GF-D8 (cell line): ENCODE results near the gene STOX2.
"Not testable (repeated sequence)": the region's sequence is repeated elsewhere in the genome, so short reads cannot be mapped to it uniquely, and the experiment has no call there.

Experiments used
- DNase-seq: peaks from one replicate; lab custom pipeline; 2025; lab: John Stamatoyannopoulos, UW

Gene STOX2

GRCh38 chr4:184022679-184023383, 117.7 kb downstream of the STOX2 start:
- no peak for DNase-seq

- DNase-seq, result no peak
These were observed 119.5 kb downstream of the STOX2 start for GRCh38 chr4:184024637-184025036.

- no peak for DNase-seq
These were observed 123.7 kb downstream of the STOX2 start for GRCh38 chr4:184028561-184029374.

- DNase-seq, result no peak
These were observed 124.9 kb downstream of the STOX2 start for GRCh38 chr4:184030036-184030435.

- DNase-seq, result no peak
These were observed 125.7 kb downstream of the STOX2 start for GRCh38 chr4:184030764-184031163.

- DNase-seq, result no peak
These were observed 127.0 kb downstream of the STOX2 start for GRCh38 chr4:184032091-184032490.

GRCh38 chr4:184039963-184040383, 134.9 kb downstream of the STOX2 start:
- no peak for DNase-seq

- DNase-seq, result no peak
These were observed 136.0 kb downstream of the STOX2 start for GRCh38 chr4:184041156-184041555.

GRCh38 chr4:184046148-184046547, 141.0 kb downstream of the STOX2 start:
- DNase-seq, result no peak

GRCh38 chr4:184051262-184051661, 146.2 kb downstream of the STOX2 start:
- not testable (repeated sequence) for DNase-seq

GRCh38 chr4:184052616-184053015, 147.5 kb downstream of the STOX2 start:
- no peak for DNase-seq

- DNase-seq, result no peak
These were observed 148.3 kb downstream of the STOX2 start for GRCh38 chr4:184053434-184053833.

GRCh38 chr4:184056877-184057276, 151.8 kb downstream of the STOX2 start:
- DNase-seq, result no peak

GRCh38 chr4:184058026-184058425, 152.9 kb downstream of the STOX2 start:
- DNase-seq, result no peak

GRCh38 chr4:184059099-184059498, 154.0 kb downstream of the STOX2 start:
- no peak for DNase-seq

- no peak for DNase-seq
These were observed 156.5 kb downstream of the STOX2 start for GRCh38 chr4:184061582-184061981.

- no peak for DNase-seq
These were observed 157.7 kb downstream of the STOX2 start for GRCh38 chr4:184062769-184063168.

GRCh38 chr4:184064877-184065276, 159.8 kb downstream of the STOX2 start:
- no peak for DNase-seq

GRCh38 chr4:184066584-184067300, 161.6 kb downstream of the STOX2 start:
- no peak for DNase-seq

GRCh38 chr4:184067931-184068554, 162.9 kb downstream of the STOX2 start:
- no peak for DNase-seq
